NCI-H146 (cell line): ENCODE measurements around the gene UBE2O.

Source experiments
- DNase-seq: peaks from one replicate; lab custom pipeline; 2025; lab: John Stamatoyannopoulos, UW

The UBE2O gene

DNA sequence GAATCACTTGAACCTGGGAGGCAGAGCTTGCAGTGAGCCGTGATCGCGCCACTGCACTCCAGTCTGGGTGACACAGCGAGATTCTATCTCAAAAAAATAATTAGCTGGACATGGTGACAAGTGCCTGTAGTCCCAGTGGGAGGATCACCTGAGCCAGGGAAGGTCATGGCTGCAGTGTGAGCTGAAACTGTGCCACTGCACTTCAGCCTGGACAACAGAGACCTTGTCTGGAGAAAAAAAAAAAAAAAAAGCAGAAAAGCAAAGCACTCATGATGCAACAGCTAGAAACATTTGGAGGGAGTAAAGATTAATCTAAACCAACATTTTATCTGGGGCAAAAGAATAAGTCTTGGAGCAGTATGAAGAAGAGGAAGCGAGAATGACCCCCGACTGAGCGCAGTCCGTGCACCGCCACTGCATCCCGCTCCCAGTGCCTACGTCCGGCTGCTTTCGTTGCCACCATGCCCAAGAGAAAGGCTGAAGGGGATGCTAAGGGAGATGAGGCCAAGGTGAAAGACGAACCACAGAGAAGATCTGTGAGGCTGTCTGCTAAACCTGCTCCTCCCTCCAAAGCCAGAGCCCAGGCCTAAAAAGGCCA is 107.5 kb downstream of the UBE2O start:
- no peak for DNase-seq

- DNase-seq, result no peak
Observed at GRCh38 chr17:76343106-76343505, 109.8 kb downstream of the UBE2O start.

DNA sequence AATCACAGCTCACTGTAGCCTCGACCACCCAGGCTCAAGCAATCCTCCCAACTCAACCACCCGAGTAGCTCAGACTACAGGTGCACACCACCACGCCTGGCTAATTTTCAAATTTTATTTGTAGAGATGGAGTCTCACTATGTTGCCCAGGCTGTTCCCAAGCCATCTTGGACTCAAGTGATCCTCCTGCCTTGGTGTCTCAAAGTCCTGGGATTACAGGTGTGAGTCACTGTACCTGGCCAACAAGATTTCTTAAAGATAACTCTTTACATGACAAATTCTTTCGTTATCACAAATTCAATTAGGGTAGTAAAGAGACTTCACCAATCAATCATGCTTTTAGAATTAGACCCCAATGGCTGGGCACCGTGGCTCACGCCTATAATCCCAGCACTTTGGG is 111.7 kb downstream of the UBE2O start:
- DNase-seq, result no peak
